ENCODE results near the gene STARD10.

GRCh38 chr11:72721276-72721675, 72.6 kb downstream of the STARD10 start:
- TF ChIP-seq, protein P1, sequence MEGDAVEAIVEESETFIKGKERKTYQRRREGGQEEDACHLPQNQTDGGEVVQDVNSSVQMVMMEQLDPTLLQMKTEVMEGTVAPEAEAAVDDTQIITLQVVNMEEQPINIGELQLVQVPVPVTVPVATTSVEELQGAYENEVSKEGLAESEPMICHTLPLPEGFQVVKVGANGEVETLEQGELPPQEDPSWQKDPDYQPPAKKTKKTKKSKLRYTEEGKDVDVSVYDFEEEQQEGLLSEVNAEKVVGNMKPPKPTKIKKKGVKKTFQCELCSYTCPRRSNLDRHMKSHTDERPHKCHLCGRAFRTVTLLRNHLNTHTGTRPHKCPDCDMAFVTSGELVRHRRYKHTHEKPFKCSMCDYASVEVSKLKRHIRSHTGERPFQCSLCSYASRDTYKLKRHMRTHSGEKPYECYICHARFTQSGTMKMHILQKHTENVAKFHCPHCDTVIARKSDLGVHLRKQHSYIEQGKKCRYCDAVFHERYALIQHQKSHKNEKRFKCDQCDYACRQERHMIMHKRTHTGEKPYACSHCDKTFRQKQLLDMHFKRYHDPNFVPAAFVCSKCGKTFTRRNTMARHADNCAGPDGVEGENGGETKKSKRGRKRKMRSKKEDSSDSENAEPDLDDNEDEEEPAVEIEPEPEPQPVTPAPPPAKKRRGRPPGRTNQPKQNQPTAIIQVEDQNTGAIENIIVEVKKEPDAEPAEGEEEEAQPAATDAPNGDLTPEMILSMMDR (IDR thresholded peaks at IDR 0.05): no peak
- TF ChIP-seq POLR2A (IDR thresholded peaks at IDR 0.05): no peak
